Measurements from ENCODE around the gene P2RX7. TPM values are rescaled to one million over a fixed set of nuclear protein-coding genes. Genes with fewer than 3 reads are reported as not detected.

The P2RX7 gene
- polyA plus RNA-seq, 1 donor from 2014 or later, result not detected

DNA sequence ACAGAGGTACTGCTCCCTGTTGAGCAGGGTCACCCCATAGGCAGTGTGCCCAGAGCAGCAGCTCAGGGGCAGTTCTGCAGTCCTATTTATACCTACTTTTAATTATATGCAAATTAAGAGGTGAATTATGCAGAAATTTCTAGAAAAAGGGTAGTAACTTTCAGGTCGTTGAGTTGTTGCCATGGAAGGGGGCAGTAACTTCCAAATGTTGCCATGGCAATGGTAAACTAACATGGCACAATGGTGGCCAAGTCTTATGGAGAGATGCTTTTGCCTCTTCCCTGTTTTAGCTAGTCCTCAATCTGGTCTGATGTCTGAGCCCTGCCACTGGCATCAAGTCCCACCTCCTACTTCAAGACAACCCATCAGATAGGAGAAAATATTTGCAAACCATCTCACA lies 30.4 kb upstream of the P2RX7 start:
- H3K9me3 ChIP-seq (ENCODE audit: low read length), result no peaks in the 10 kb centered on the region
- no peak overlapping the region for H3K4me2 ChIP-seq (ENCODE audit: low read length)
- no peaks in the 10 kb centered on the region for H3K36me3 ChIP-seq (ENCODE audit: insufficient read depth, low read length)
- H3K27me3 ChIP-seq (ENCODE audit: insufficient read depth, low read depth, low read length), result no peaks in the 10 kb centered on the region
- H3F3A ChIP-seq (ENCODE audit: insufficient read depth, low read length, poor library complexity, severe bottlenecking), result no peaks in the 10 kb centered on the region
- H3K9me2 ChIP-seq (ENCODE audit: insufficient read depth, low read length), result no peaks in the 10 kb centered on the region
- H3K79me2 ChIP-seq (replicated peaks; ENCODE audit: insufficient read depth, low read length), result no peaks in the 10 kb centered on the region
- H3K4me3 ChIP-seq (ENCODE audit: low read length), result no peak overlapping the region
- H3K27ac ChIP-seq (ENCODE audit: low read length), result no peak overlapping the region
- no peaks in the 10 kb centered on the region for H4K20me1 ChIP-seq (ENCODE audit: insufficient read depth)
- H3K9ac ChIP-seq (ENCODE audit: low read length), result no peak overlapping the region
- TF ChIP-seq CTCF (IDR thresholded peaks at IDR 0.05; ENCODE audit: poor library complexity, severe bottlenecking) (no peak), EP300 (conservative IDR thresholded peaks at IDR 0.05; ENCODE audit: poor library complexity, severe bottlenecking) (no peak), TAF1 (IDR thresholded peaks at IDR 0.05; ENCODE audit: low read depth) (no peak), EZH2 (IDR thresholded peaks at IDR 0.05; ENCODE audit: borderline replicate concordance, insufficient read depth, low read length, poor library complexity, severe bottlenecking) (no peak), SMC3 (conservative IDR thresholded peaks at IDR 0.05; ENCODE audit: poor library complexity) (no peak), POLR2AphosphoS5 (IDR thresholded peaks at IDR 0.05) (no peak), MXI1 (conservative IDR thresholded peaks at IDR 0.05; ENCODE audit: poor library complexity, severe bottlenecking) (no peak), RAD21 (conservative IDR thresholded peaks at IDR 0.05) (no peak)
- TF ChIP-seq, protein P1, sequence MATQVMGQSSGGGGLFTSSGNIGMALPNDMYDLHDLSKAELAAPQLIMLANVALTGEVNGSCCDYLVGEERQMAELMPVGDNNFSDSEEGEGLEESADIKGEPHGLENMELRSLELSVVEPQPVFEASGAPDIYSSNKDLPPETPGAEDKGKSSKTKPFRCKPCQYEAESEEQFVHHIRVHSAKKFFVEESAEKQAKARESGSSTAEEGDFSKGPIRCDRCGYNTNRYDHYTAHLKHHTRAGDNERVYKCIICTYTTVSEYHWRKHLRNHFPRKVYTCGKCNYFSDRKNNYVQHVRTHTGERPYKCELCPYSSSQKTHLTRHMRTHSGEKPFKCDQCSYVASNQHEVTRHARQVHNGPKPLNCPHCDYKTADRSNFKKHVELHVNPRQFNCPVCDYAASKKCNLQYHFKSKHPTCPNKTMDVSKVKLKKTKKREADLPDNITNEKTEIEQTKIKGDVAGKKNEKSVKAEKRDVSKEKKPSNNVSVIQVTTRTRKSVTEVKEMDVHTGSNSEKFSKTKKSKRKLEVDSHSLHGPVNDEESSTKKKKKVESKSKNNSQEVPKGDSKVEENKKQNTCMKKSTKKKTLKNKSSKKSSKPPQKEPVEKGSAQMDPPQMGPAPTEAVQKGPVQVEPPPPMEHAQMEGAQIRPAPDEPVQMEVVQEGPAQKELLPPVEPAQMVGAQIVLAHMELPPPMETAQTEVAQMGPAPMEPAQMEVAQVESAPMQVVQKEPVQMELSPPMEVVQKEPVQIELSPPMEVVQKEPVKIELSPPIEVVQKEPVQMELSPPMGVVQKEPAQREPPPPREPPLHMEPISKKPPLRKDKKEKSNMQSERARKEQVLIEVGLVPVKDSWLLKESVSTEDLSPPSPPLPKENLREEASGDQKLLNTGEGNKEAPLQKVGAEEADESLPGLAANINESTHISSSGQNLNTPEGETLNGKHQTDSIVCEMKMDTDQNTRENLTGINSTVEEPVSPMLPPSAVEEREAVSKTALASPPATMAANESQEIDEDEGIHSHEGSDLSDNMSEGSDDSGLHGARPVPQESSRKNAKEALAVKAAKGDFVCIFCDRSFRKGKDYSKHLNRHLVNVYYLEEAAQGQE (IDR thresholded peaks at IDR 0.05; ENCODE audit: borderline replicate concordance), result no peak
- H2AFZ ChIP-seq (ENCODE audit: low read depth, low read length), result no peak overlapping the region

GRCh38 chr12:121107681-121108080 lies 25.0 kb upstream of the P2RX7 start:
- H3K4me3 ChIP-seq (ENCODE audit: low read length), result no peak overlapping the region
- no peaks in the 10 kb centered on the region for H3F3A ChIP-seq (ENCODE audit: insufficient read depth, low read length, poor library complexity, severe bottlenecking)
- TF ChIP-seq TAF1 (IDR thresholded peaks at IDR 0.05; ENCODE audit: low read depth) (no peak), EZH2 (IDR thresholded peaks at IDR 0.05; ENCODE audit: borderline replicate concordance, insufficient read depth, low read length, poor library complexity, severe bottlenecking) (no peak)
- no peaks in the 10 kb centered on the region for H3K27me3 ChIP-seq (ENCODE audit: insufficient read depth, low read depth, low read length)
- H3K36me3 ChIP-seq (ENCODE audit: insufficient read depth, low read length), result no peaks in the 10 kb centered on the region
- no peaks in the 10 kb centered on the region for H3K9me3 ChIP-seq (ENCODE audit: low read length)
- no peak overlapping the region for H3K27ac ChIP-seq (ENCODE audit: low read length)
- no peaks in the 10 kb centered on the region for H4K20me1 ChIP-seq (ENCODE audit: insufficient read depth)
- H3K9me2 ChIP-seq (ENCODE audit: insufficient read depth, low read length), result no peaks in the 10 kb centered on the region
- H3K4me2 ChIP-seq (ENCODE audit: low read length), result no peak overlapping the region
- H3K79me2 ChIP-seq (replicated peaks; ENCODE audit: insufficient read depth, low read length), result no peaks in the 10 kb centered on the region
- no peak overlapping the region for H3K9ac ChIP-seq (ENCODE audit: low read length)
- H2AFZ ChIP-seq (ENCODE audit: low read depth, low read length), result no peak overlapping the region

DNA sequence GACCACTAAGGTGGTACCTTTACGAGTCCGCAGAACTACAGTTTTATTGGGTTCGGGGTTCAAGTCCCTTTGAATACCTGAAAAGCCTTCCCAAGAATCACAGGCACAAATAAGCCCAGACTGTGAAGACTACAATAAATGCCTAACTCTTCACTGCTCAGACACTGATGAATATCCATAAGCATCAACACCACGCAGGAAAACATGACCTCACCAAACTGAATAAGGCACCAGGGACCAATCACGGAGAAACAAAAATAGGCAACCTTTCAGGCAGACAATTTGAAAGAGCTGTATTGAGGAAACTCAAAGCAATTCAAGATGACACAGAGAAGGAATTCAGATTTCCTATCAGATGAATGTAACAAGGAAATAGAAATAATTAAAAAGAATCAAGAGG lies 24.2 kb upstream of the P2RX7 start:
- Histone ChIP-seq H2AFZ (ENCODE audit: low read depth, low read length) (no peak overlapping the region), H3F3A (ENCODE audit: insufficient read depth, low read length, poor library complexity, severe bottlenecking) (no peaks in the 10 kb centered on the region), H3K9me2 (ENCODE audit: insufficient read depth, low read length) (no peaks in the 10 kb centered on the region), H3K27ac (ENCODE audit: low read length) (no peak overlapping the region), H3K36me3 (ENCODE audit: insufficient read depth, low read length) (no peaks in the 10 kb centered on the region), H3K27me3 (ENCODE audit: insufficient read depth, low read depth, low read length) (no peaks in the 10 kb centered on the region), H4K20me1 (ENCODE audit: insufficient read depth) (no peaks in the 10 kb centered on the region), H3K4me3 (ENCODE audit: low read length) (no peak overlapping the region), H3K79me2 (replicated peaks; ENCODE audit: insufficient read depth, low read length) (no peaks in the 10 kb centered on the region), H3K4me2 (ENCODE audit: low read length) (no peak overlapping the region), H3K9me3 (ENCODE audit: low read length) (no peaks in the 10 kb centered on the region), H3K9ac (ENCODE audit: low read length) (no peak overlapping the region)
- no peak for TF ChIP-seq POLR2AphosphoS5 (IDR thresholded peaks at IDR 0.05)
- TF ChIP-seq TAF1 (IDR thresholded peaks at IDR 0.05; ENCODE audit: low read depth), result no peak
- TF ChIP-seq, protein P1 (IDR thresholded peaks at IDR 0.05; ENCODE audit: borderline replicate concordance), result no peak
- no peak for TF ChIP-seq CTCF (IDR thresholded peaks at IDR 0.05; ENCODE audit: poor library complexity, severe bottlenecking)
- no peak for TF ChIP-seq EZH2 (IDR thresholded peaks at IDR 0.05; ENCODE audit: borderline replicate concordance, insufficient read depth, low read length, poor library complexity, severe bottlenecking)
- TF ChIP-seq RAD21 (conservative IDR thresholded peaks at IDR 0.05), result no peak
